ENCODE measurements around the gene UQCRQ. TPM values are rescaled to one million over a fixed set of nuclear protein-coding genes. Genes with fewer than 3 reads are reported as not detected.

UQCRQ gene
- total and polyA plus RNA-seq, 2 experiments from 2014 or later = 104 to 1,308 TPM

- TF ChIP-seq, protein P1, sequence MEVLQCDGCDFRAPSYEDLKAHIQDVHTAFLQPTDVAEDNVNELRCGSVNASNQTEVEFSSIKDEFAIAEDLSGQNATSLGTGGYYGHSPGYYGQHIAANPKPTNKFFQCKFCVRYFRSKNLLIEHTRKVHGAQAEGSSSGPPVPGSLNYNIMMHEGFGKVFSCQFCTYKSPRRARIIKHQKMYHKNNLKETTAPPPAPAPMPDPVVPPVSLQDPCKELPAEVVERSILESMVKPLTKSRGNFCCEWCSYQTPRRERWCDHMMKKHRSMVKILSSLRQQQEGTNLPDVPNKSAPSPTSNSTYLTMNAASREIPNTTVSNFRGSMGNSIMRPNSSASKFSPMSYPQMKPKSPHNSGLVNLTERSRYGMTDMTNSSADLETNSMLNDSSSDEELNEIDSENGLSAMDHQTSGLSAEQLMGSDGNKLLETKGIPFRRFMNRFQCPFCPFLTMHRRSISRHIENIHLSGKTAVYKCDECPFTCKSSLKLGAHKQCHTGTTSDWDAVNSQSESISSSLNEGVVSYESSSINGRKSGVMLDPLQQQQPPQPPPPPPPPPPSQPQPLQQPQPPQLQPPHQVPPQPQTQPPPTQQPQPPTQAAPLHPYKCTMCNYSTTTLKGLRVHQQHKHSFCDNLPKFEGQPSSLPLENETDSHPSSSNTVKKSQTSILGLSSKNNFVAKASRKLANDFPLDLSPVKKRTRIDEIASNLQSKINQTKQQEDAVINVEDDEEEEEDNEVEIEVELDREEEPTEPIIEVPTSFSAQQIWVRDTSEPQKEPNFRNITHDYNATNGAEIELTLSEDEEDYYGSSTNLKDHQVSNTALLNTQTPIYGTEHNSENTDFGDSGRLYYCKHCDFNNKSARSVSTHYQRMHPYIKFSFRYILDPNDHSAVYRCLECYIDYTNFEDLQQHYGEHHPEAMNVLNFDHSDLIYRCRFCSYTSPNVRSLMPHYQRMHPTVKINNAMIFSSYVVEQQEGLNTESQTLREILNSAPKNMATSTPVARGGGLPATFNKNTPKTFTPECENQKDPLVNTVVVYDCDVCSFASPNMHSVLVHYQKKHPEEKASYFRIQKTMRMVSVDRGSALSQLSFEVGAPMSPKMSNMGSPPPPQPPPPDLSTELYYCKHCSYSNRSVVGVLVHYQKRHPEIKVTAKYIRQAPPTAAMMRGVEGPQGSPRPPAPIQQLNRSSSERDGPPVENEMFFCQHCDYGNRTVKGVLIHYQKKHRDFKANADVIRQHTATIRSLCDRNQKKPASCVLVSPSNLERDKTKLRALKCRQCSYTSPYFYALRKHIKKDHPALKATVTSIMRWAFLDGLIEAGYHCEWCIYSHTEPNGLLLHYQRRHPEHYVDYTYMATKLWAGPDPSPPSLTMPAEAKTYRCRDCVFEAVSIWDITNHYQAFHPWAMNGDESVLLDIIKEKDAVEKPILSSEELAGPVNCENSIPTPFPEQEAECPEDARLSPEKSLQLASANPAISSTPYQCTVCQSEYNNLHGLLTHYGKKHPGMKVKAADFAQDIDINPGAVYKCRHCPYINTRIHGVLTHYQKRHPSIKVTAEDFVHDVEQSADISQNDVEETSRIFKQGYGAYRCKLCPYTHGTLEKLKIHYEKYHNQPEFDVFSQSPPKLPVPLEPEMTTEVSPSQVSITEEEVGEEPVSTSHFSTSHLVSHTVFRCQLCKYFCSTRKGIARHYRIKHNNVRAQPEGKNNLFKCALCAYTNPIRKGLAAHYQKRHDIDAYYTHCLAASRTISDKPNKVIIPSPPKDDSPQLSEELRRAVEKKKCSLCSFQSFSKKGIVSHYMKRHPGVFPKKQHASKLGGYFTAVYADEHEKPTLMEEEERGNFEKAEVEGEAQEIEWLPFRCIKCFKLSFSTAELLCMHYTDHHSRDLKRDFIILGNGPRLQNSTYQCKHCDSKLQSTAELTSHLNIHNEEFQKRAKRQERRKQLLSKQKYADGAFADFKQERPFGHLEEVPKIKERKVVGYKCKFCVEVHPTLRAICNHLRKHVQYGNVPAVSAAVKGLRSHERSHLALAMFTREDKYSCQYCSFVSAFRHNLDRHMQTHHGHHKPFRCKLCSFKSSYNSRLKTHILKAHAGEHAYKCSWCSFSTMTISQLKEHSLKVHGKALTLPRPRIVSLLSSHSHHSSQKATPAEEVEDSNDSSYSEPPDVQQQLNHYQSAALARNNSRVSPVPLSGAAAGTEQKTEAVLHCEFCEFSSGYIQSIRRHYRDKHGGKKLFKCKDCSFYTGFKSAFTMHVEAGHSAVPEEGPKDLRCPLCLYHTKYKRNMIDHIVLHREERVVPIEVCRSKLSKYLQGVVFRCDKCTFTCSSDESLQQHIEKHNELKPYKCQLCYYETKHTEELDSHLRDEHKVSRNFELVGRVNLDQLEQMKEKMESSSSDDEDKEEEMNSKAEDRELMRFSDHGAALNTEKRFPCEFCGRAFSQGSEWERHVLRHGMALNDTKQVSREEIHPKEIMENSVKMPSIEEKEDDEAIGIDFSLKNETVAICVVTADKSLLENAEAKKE (CRISPR knock-in tag; IDR thresholded peaks at IDR 0.05) = no peak
Measured at GRCh38 chr5:132877466-132877865, 11.0 kb downstream of the UQCRQ start (continued).

DNA sequence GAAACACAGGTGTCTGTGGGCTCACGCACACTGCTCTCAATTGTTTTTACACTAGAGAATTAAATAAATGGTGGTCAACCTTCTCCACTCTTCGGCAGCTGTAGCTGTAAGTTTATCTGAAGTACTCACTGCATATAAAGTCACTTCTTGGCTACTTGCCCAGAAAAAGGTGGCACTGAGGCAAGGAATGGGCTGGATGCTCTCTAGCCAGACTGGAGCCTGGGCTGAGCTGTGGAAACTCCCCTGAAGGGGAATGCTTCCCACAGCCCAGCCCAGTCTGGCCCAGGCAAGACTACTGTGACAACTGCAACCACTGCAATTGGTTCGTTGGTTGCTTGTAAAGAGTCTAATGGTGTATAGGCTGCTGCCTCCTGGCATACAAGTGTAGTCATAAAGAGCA is 11.5 kb downstream of the UQCRQ start:
- no peaks in the 10 kb centered on the region for H3K4me1 ChIP-seq (ENCODE audit: insufficient read depth)
- no peaks in the 10 kb centered on the region for H3K79me2 ChIP-seq (replicated peaks; ENCODE audit: insufficient read depth)
- DNase-seq (ENCODE audit: low spot score) (no peak), ATAC-seq (no peak)
- no peaks in the 10 kb centered on the region for H3F3A ChIP-seq (replicated peaks; ENCODE audit: low read depth)
- no peaks in the 10 kb centered on the region for H3K9me2 ChIP-seq (ENCODE audit: insufficient read depth)
- H3K4me3 Mint-ChIP-seq = no peak overlapping the region
- no peak for TF ChIP-seq EZH2phosphoT487 (IDR thresholded peaks at IDR 0.05; ENCODE audit: unreplicated experiment)
- TF ChIP-seq STAT1 (IDR thresholded peaks at IDR 0.05; ENCODE audit: unreplicated experiment) = no peak
- TF ChIP-seq REST (IDR thresholded peaks at IDR 0.05; ENCODE audit: unreplicated experiment) = no peak
- no peak overlapping the region for H3K27ac Mint-ChIP-seq
- H3K27ac ChIP-seq (ENCODE audit: low read depth) = no peak overlapping the region
- H3K27me3 ChIP-seq (ENCODE audit: insufficient read depth) = no peaks in the 10 kb centered on the region
- peaks cover 1% of the 10 kb centered on the region for H3K27me3 Mint-ChIP-seq (ENCODE audit: insufficient read depth, low read depth, poor library complexity)
- H4K20me1 ChIP-seq (replicated peaks; ENCODE audit: insufficient read depth) = peaks cover 4% of the 10 kb centered on the region; the same call in 1 of the 2 replicates
- H3K4me3 ChIP-seq = no peak overlapping the region
- no peaks in the 10 kb centered on the region for H3K9me3 Mint-ChIP-seq
- H2AFZ ChIP-seq = no peak overlapping the region
- no peaks in the 10 kb centered on the region for H3K4me1 Mint-ChIP-seq
- H3K4me2 ChIP-seq = no peak overlapping the region
- peaks cover 30% of the 10 kb centered on the region; the same call in 2 of the 3 replicates for H3K36me3 Mint-ChIP-seq (ENCODE audit: low read depth)
- peaks cover 13% of the 10 kb centered on the region; the same call in 1 of the 2 replicates for H3K36me3 ChIP-seq (ENCODE audit: insufficient read depth)

Data from GM23338 (cell line).